ENCODE data around the gene PALD1.

The PALD1 gene

DNA sequence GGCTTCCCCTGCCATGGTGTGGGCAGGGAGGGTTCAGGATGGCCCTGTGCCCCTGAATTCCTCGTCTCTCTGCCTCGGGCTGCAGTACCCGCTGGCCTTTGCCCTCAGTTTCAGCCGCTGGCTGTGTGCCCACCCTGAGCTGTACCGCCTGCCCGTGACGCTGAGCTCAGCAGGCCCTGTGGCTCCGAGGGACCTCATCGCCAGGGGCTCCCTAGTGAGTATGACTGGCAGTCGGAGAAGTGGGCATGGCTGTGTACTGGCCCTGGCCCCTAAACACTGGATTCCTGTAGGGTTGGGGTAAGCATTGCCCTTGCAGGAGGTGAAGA is 59.6 kb downstream of the PALD1 start:
- DNase-seq, result no peak

DNA sequence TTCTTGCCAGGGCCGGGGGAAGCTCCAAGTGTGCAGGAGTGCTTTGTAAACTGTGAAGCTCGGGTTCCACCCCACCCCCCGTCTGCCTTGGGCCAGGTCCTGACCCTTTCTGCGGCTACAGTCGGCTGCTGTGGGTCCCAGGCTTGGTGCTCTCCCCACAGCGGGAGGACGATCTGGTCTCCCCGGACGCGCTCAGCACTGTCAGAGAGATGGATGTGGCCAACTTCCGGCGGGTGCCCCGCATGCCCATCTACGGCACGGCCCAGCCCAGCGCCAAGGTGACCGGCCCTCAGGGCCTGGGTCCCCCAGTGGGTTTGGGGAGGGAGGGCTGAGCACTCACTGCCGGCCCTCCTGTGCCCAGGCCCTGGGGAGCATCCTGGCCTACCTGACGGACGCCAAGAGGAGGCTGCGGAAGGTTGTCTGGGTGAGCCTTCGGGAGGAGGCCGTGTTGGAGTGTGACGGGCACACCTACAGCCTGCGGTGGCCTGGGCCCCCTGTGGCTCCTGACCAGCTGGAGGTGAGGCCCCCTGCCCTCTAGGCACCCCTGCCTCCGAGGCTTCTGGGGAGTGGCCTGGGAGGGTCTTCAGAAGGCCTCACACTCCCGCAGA is 60.3 kb downstream of the PALD1 start:
- no peak for DNase-seq

- DNase-seq, result no peak
These were observed 60.9 kb downstream of the PALD1 start for GRCh38 chr10:70539471-70539870.

- DNase-seq, result no peak
These were observed 61.7 kb downstream of the PALD1 start for GRCh38 chr10:70540089-70540788.

DNA sequence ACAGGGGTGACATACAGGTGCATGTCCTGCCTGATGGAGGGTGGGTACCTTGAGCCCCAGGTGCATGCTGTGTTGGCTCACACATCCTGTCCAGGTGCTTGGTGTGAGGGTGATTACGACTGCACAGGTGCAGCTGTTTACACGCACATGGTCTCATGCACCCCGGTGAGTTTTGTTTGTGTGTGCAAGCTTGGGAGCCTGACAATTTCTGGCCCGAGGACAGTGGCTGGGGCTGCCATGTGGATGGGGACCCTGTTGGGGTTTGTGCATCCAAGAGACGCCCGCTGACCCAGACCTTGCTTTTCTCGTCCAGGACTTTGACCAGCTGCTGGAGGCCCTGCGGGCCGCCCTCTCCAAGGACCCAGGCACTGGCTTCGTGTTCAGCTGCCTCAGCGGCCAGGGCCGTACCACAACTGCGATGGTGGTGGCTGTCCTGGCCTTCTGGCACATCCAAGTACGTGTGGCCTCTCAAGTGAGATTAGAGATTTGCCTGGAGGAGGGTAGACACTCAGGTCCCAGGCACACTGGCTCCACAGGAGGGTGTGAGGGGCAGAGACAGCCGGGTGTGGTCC is 62.3 kb downstream of the PALD1 start:
- no peak for DNase-seq

DNA sequence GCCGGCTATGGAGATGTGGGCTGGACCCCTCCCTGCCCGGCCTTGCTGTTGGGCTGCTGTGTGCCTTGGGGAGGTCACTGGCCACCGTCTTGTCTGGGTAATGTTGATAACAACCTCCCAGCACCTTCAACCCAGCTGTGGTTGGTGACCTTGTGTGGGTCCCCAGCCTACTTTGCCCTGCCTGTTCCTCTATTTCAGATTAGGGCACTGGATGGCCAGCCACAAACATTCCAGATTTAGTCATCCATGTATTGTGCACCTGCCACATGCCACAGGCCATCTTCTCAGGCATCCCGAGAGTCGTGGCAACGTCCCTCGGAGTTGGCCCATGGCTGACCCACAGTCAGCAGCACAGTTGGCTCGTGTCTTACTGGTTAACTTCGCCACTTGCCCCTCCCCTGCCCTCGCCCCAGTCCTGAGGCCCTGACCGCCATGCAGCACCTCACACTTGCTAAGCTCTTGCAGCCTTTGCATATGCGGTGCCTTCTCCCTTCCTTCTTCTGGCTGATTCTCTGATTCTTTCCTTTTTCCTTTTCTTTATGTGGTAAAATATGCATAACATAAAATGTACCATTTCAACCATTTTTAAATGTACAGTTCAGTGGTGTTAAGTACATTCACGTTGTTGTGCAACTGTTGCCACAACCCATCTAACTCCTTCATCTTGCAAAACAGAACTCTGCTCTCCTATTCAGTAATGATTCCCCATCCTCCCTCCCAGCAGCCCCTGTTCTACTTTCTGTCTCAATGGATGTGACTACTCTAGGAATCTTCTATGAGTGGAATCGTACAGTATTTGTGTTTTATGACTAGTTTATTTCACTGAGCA is 63.4 kb downstream of the PALD1 start:
- no peak for DNase-seq

DNA sequence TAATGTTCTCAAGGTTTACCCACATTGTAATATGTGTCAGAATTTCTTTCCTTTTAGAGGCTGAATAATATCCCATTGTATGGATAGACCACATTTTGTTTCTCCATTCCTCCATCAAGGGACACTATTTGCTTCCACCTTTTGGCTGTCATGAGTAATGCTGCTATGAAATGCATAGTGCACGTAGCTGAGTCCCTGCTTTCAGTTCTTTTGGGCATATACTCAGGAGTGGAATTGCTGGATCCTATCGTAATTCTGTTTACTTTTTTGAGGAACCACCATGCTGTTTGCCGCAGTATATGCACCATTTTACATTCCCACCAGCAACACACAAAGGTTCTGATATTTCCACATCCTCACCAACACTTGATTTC is 64.0 kb downstream of the PALD1 start:
- DNase-seq, result no peak

DNA sequence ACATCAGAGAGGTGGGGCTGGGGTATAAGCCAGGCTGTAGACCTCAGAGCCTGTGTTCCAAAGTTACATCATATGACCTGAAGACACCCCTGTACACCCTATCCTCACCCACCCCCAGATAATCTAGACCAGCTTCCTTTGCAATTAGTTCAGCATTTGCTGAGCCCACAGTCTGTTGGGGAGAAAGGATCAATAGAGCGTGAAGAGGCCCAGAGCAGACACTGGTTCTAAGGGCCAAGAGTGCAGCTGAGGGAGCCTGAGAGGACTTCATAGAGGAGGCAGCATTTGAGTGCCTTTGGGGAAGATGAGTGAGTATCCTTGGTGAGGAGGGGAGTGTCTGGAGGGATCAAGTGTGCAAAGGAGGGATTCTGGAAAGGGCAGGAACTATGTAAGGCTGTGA is 65.3 kb downstream of the PALD1 start:
- DNase-seq, result no peak

DNA sequence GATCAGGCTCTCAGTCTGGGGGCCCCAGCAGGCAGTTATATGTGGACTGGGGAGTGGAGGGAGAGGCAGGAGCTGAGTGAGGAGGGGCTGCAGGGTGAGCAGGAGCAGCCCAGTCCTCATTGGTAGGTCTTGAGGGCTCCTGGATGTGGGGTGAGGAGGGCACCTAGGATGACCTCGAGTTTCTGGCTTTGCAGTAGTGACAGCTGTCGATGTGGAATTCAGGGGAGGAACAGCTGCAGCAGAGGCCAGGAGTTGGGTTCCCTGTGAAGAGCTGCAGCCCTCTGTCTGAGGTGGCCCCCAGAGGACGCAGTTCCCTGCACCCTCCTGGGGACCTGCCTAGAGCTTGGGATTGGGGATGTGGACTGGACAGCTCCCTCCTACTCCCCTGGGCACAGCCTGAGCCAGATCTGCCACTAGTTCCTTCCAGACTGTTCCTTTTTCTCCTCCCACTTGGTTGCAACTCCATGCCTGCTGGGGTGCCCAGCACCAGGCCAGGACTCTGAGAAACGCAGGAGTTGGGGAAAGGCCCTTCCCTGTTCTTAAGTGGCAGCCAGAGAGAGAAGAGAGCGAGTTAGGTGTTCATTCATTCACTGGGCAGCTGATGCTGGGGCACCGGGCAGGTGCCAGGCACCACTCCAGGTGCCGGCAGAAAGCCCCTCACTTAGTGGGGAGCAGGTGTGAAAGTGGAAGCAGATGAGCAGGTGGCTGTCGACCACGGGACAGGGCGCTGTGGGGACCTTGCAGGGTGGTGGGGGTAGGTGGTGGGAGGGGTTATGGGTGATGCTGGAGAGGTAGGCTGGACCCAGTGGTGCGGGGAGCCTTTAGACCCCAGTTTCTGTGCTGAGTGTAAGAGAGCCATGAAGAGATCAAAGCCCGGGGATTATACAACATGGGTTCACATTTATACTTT is 66.1 kb downstream of the PALD1 start:
- DNase-seq, result no peak

DNA sequence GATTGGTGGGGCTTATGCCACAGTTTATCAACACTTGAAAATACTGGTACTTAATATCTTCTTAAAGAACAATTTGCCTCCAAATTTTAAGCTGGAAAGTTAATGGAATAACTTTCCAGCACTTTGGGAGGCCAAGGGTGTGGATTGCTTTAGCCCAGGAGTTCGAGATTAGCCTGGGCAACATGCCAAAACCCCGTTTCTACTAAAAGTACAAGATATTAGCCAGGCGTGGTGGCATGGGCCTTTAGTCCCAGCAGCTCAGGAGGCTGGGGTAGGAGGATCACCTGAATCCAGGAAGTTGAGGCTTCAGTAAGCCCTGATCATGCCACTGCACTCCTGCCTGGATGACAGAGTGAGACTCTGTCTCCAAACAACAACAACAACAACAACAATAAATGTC is 68.0 kb downstream of the PALD1 start:
- DNase-seq, result no peak

DNA sequence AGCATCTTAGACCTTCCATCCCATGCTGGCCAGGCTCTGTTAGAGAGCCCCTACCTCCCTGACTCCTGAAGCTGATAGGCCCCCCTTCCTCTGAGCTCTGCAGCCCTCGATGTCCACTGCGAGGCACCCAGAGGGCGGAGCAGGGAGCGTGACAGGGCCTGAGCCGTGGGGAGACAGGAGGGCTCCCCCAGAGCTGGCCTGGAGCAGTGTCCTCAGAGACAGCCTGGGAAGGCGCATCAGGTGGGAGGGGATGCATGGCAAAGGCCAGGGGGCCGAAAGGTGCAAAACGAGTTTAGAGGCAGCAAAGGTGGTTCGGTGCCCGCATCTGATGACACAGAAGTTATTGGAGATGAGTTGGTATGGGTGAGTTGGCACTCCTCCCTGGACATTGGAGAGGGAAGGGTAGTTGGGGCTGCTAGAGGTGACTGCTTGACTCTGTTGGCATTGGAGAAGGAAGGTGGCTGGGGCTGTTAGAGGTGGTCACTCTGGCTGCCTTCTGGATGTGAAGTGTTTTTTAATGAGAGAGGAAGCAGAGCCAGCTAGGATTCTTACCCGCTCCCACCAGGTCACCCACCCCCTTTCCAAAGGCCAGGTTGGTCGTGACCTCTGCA is 70.9 kb downstream of the PALD1 start:
- no peak for DNase-seq

DNA sequence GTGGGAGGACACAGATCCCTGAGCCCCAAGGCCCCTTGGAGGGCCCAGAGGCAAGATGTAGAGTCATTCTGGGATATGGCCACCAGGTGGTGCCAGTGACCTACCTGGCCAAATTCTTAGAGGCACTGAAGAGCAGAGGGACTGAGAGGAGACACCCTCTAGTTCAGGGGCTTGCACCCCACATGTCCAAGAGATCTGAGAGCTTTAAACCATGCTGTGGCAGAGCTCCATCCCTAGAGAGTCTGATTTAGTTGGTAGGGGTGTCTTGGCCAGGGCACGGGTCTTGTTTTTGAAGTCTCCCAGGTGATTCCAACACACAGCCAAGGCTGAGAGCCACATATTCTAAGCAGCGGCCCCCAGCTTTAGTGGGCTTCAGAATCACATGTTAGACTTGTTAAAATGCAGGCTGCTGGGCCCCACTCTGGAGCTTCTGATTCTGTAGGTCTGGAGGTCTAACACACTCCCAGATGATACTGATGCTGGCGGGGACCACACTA is 71.4 kb downstream of the PALD1 start:
- peak; percentile 60 for DNase-seq

DNA sequence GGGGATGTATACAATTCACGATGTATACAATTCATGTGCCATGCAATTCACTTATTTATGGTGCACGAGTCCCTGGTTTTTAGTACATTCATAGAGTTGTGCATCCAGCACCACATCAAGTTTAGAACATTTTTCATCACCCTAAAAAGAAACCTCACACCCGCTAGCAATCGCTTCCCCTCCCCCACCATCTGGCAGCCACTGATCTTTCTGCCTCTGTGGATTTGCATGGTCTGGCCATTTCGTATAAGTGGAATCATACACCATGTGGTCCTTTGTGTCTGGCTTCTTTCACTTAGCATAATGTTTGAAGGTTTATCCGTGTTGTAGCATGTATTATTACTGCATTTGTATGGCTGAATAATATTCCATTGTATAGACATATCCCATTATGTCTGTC is 71.9 kb downstream of the PALD1 start:
- DNase-seq, result no peak

DNA sequence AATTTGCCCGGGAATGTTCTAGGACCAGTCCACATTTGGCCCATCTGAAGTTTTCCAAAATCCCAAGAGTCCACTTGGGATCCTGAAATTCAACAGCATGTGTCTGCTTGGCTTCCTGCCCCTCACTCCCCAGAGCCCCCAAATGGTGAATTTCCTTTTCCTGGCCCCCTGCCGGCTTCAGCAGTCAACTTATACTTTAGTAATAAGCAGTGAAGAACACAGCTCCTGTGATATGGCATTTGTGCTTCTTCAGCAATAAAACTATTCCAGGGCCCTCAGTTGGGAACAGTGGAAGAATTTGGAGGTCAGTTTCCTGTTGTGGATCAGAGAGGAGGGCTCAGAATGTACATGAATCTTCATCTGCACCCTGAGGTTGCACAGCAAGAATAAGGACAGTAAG is 72.9 kb downstream of the PALD1 start:
- no peak for DNase-seq

GRCh38 chr10:70551971-70552422 is 73.4 kb downstream of the PALD1 start:
- DNase-seq, result no peak

DNA sequence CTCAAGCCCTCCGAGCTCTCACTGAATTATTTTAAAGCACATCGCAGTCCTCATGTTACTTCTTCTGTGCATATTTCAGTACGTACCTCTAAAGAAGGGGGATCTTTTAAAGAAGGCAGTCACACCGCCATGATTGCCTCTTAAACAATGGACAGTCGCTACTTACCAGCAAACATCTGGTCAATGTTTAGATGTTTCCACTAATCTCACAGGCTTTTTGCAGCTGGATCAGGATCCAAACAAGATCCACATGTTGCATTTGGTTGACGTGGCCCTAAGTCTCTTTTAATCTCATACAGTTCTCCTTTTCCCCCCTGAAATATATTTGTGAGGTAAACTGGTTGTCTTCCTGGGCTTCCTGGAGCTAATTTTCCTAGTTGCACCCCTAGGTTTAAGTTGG is 74.0 kb downstream of the PALD1 start:
- no peak for DNase-seq

- no peak for DNase-seq
These were observed 76.8 kb downstream of the PALD1 start for GRCh38 chr10:70555371-70555770.

DNA sequence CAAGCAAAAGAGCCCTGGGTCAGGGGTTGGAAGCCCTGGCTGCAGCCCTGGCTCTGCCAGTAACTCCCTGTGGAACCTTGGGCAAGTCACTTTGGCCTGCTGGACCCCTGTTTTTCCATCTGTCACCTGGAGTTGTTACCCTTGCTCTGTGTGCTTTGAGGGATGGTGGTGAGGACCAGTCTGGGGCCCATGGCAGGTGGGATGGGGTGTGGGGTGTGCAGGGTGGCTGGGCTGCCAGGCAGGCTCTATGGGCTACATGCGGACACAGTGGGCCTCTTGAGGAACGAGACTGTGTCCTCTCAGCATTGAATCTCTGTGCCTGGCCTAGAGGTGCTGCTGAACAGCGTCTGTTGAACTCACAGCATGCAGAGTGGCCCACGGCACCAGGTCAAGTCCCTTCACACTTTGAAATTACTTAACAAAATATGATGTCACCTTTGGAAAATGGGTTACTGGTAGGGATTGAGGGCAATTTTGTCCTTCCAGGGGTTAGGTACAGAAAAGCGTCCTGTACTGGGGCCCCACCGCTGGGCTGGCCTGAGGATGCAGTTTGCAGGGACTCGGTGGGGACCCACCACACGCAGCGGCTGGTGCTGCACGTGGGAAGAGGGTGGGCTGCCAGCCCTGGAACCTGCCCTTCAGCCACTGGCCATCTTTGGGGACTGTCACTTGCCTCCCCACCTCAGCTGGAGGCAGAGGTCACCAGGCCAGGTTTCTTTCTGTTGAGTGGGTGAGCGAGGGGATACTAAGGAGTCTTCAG is 78.7 kb downstream of the PALD1 start:
- DNase-seq, result no peak

GRCh38 chr10:70557876-70558275 is 79.3 kb downstream of the PALD1 start:
- DNase-seq, result no peak

GRCh38 chr10:70558295-70558694 is 79.7 kb downstream of the PALD1 start:
- DNase-seq, result no peak

All from midbrain (tissue), 1 donor.